ENCODE data around the gene GASK1B.

The GASK1B gene

GRCh38 chr4:158134222-158134621 is 38.6 kb downstream of the GASK1B start:
- no peak for DNase-seq

DNA sequence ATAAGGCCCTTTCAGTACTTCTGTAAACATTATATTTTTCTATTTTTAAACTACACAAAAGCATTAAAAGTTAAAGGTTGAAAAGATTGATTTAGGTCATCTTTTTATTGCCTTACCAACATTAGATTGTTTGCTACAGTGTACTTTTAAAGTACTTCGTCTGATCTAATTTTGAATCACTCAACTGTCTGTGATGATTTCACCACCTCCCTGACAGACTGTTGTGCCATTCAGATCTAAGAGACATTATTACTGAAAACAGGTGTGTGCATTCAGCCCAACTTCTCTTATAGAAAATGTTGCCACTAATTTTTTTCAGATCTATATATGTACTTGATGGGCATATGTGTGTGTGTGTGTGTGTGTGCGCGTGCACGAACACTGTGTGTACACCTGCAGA is 39.3 kb downstream of the GASK1B start:
- no peak for DNase-seq

GRCh38 chr4:158131027-158131426 is 41.8 kb downstream of the GASK1B start:
- DNase-seq = no peak

DNA sequence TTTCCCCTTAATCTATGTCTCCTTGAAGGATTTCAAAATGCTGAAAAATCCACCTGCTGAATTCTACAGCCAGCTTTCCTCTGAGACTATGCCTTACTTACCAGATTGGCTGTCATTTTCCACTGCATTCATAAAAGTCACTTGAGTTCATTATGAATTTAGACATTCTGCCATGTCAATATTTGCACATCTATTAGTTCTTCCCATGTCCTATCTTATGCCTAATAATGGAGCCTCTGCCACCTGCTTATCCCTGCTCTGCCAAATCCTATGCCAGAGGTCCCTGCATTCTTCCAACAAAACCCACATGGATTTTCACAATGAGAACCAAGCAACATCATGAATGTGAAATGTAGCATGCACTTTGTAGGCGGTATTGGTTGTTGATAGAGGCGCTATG is 42.6 kb downstream of the GASK1B start:
- no peak for DNase-seq

- DNase-seq = no peak
Observed at GRCh38 chr4:158129694-158130093, 43.1 kb downstream of the GASK1B start.

GRCh38 chr4:158128540-158128939 is 44.3 kb downstream of the GASK1B start:
- no peak for DNase-seq

DNA sequence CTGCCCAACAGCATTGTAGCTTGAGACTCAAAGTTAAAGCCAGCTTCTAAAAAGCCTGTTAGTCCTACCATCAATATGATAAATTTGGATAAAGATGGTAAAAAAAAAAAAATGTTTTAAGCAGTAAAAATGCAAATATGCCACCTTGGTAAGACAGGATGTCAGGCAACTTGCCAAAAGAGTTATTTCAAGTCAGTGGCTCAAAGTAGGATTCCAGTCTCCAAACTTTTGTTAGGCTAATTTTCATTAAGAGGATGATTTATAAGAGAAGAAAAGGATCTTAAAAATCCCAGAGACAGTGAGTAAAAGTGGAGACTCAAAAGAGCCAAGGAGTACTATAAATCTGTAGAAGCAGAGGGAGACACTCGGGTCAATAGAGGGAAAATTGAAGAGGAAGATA is 47.5 kb downstream of the GASK1B start:
- DNase-seq = no peak
